ENCODE results near the gene EFHD1.

The EFHD1 gene

DNA sequence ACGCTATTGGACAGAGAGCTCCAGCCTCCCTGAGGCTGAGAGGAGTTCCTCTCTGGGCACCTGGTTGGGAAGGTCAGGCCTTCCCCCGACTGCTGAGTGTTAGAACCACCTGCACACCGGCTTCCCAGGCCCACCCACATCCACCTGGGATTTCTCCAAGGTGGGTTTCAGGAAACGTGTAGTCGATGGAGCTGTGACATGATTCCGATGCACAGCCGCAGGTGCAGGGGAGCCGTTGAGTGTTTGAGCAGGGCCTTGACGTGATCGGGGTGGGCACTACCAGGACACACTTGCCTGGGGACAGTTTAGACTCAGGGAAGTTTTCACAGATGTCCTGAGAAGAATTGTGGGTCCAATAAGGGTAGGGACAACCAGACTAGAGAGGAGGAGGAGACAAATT is 42.0 kb downstream of the EFHD1 start:
- H3F3A ChIP-seq (ENCODE audit: control insufficient read depth, insufficient read depth), result no peaks in the 10 kb centered on the region
- no peak overlapping the region for H3K27ac ChIP-seq (ENCODE audit: low read depth, low read length)
- H3K4me1 ChIP-seq (ENCODE audit: control insufficient read depth, low read length), result no peaks in the 10 kb centered on the region
- no peak overlapping the region for H3K4me3 ChIP-seq (ENCODE audit: low read length)
- no peaks in the 10 kb centered on the region for H3K36me3 ChIP-seq (ENCODE audit: control insufficient read depth, low read length)
- no peaks in the 10 kb centered on the region for H3K9me2 ChIP-seq (replicated peaks; ENCODE audit: control insufficient read depth, low read length)
- no peak overlapping the region for H3K4me2 ChIP-seq (ENCODE audit: low read length)
- H4K20me1 ChIP-seq (ENCODE audit: control insufficient read depth, insufficient read depth, low read depth, low read length), result no peaks in the 10 kb centered on the region
- H3K27me3 ChIP-seq (ENCODE audit: control insufficient read depth, low read length), result peaks cover 6% of the 10 kb centered on the region
- no peaks in the 10 kb centered on the region for H3K9me3 ChIP-seq (ENCODE audit: control insufficient read depth, insufficient read depth, low read length)
- TF ChIP-seq CTCF (IDR thresholded peaks at IDR 0.05; ENCODE audit: low read depth, low read length, poor library complexity, severe bottlenecking) (no peak), EZH2phosphoT487 (IDR thresholded peaks at IDR 0.05; ENCODE audit: borderline replicate concordance, low read length) (no peak)
- H3K79me2 ChIP-seq (ENCODE audit: control insufficient read depth, low read length), result no peaks in the 10 kb centered on the region

GRCh38 chr2:232680006-232680405 is 46.6 kb downstream of the EFHD1 start:
- Histone ChIP-seq H3K79me2 (ENCODE audit: control insufficient read depth, low read length) (no peaks in the 10 kb centered on the region), H3K4me1 (ENCODE audit: control insufficient read depth, low read length) (no peaks in the 10 kb centered on the region), H3K4me2 (ENCODE audit: low read length) (no peak overlapping the region), H4K20me1 (ENCODE audit: control insufficient read depth, insufficient read depth, low read depth, low read length) (no peaks in the 10 kb centered on the region), H3K9me3 (ENCODE audit: control insufficient read depth, insufficient read depth, low read length) (no peaks in the 10 kb centered on the region), H3K4me3 (ENCODE audit: low read length) (no peak overlapping the region), H3K27ac (ENCODE audit: low read depth, low read length) (no peak overlapping the region), H3F3A (ENCODE audit: control insufficient read depth, insufficient read depth) (no peaks in the 10 kb centered on the region), H3K27me3 (ENCODE audit: control insufficient read depth, low read length) (peaks cover 14% of the 10 kb centered on the region), H3K9me2 (replicated peaks; ENCODE audit: control insufficient read depth, low read length) (no peaks in the 10 kb centered on the region), H3K36me3 (ENCODE audit: control insufficient read depth, low read length) (no peaks in the 10 kb centered on the region)
- TF ChIP-seq CTCF (IDR thresholded peaks at IDR 0.05; ENCODE audit: low read depth, low read length, poor library complexity, severe bottlenecking), result no peak
- no peak for TF ChIP-seq EZH2phosphoT487 (IDR thresholded peaks at IDR 0.05; ENCODE audit: borderline replicate concordance, low read length)

- H3K4me1 ChIP-seq (ENCODE audit: control insufficient read depth, low read length), result no peaks in the 10 kb centered on the region
Measured at GRCh38 chr2:232681527-232681926, 48.1 kb downstream of the EFHD1 start.

More at GRCh38 chr2:232681527-232681926, 48.1 kb downstream of the EFHD1 start:
- Histone ChIP-seq H3K27ac (ENCODE audit: low read depth, low read length) (no peak overlapping the region), H3K79me2 (ENCODE audit: control insufficient read depth, low read length) (no peaks in the 10 kb centered on the region), H3K9me3 (ENCODE audit: control insufficient read depth, insufficient read depth, low read length) (no peaks in the 10 kb centered on the region), H3K36me3 (ENCODE audit: control insufficient read depth, low read length) (no peaks in the 10 kb centered on the region), H3F3A (ENCODE audit: control insufficient read depth, insufficient read depth) (no peaks in the 10 kb centered on the region), H3K27me3 (ENCODE audit: control insufficient read depth, low read length) (peaks cover 14% of the 10 kb centered on the region), H3K9me2 (replicated peaks; ENCODE audit: control insufficient read depth, low read length) (no peaks in the 10 kb centered on the region), H3K4me2 (ENCODE audit: low read length) (no peak overlapping the region), H3K4me3 (ENCODE audit: low read length) (no peak overlapping the region), H4K20me1 (ENCODE audit: control insufficient read depth, insufficient read depth, low read depth, low read length) (no peaks in the 10 kb centered on the region)
- TF ChIP-seq CTCF (IDR thresholded peaks at IDR 0.05; ENCODE audit: low read depth, low read length, poor library complexity, severe bottlenecking) (no peak), EZH2phosphoT487 (IDR thresholded peaks at IDR 0.05; ENCODE audit: borderline replicate concordance, low read length) (no peak)

Data from DOHH2 (cell line).